ENCODE results near the gene TMEM235. TPM values are rescaled to one million over a fixed set of nuclear protein-coding genes. Genes with fewer than 3 reads are reported as not detected.

TMEM235 gene
- not detected for total RNA-seq

GRCh38 chr17:78230996-78231935, at the start of gene TMEM235:
Gene TMEM235 (plus strand): TSS chr17:78231631. CDS start chr17:78232024, 393 bp downstream.
- no peak for DNase-seq (ENCODE audit: low spot score)
- ATAC-seq (ENCODE audit: low FRiP score), result no peak
- no peak for TF ChIP-seq CTCF (IDR thresholded peaks at IDR 0.05)

- DNase-seq (ENCODE audit: low spot score) (no peak), ATAC-seq (ENCODE audit: low FRiP score) (no peak)
- no peak for TF ChIP-seq CTCF (IDR thresholded peaks at IDR 0.05)
Measured at GRCh38 chr17:78182504-78182903, 48.9 kb upstream of the TMEM235 start.

GRCh38 chr17:78183916-78184315, 47.5 kb upstream of the TMEM235 start:
- ATAC-seq (ENCODE audit: low FRiP score) (no peak), DNase-seq (ENCODE audit: low spot score) (no peak)
- TF ChIP-seq CTCF (IDR thresholded peaks at IDR 0.05), result no peak

- DNase-seq (ENCODE audit: low spot score), result no peak
- ATAC-seq (ENCODE audit: low FRiP score), result no peak
- no peak for TF ChIP-seq CTCF (IDR thresholded peaks at IDR 0.05)
Measured at GRCh38 chr17:78184351-78184750, 47.1 kb upstream of the TMEM235 start.

GRCh38 chr17:78184868-78185267, 46.6 kb upstream of the TMEM235 start:
- TF ChIP-seq CTCF (IDR thresholded peaks at IDR 0.05), result no peak
- no peak for DNase-seq (ENCODE audit: low spot score)
- no peak for ATAC-seq (ENCODE audit: low FRiP score)

GRCh38 chr17:78185981-78186691, 45.3 kb upstream of the TMEM235 start:
- DNase-seq (ENCODE audit: low spot score) (no peak), ATAC-seq (ENCODE audit: low FRiP score) (peak; percentile 24)
- no peak for TF ChIP-seq CTCF (IDR thresholded peaks at IDR 0.05)

Measured in omental fat pad (tissue), 4 donors.